Vagina (tissue), 2 donors: ENCODE measurements around the gene ANKS1B.

Source experiments
- POLR2A ChIP-seq, 2 donors: fragments of 450-650 bp; IDR thresholded peaks; one replicate each; pipeline ENCODE4 v1.6.1; 2017; ENCODE audit warnings: antibody characterized with exemption in 2 of 2, mild to moderate bottlenecking in 2 of 2, moderate library complexity in 2 of 2
- TF ChIP-seq, protein P1 (sequence below), 3 experiments: fragments of 450-650 bp in 2 of 3; fragments of 200-600 bp in 1 of 3; sonication (generic) in 1 of 3; IDR thresholded peaks; one replicate each; pipeline ENCODE4 v1.5.1; 2017 to 2019; ENCODE audit warnings: antibody characterized with exemption in 3 of 3, mild to moderate bottlenecking in 2 of 3, moderate library complexity in 2 of 3

DNA sequence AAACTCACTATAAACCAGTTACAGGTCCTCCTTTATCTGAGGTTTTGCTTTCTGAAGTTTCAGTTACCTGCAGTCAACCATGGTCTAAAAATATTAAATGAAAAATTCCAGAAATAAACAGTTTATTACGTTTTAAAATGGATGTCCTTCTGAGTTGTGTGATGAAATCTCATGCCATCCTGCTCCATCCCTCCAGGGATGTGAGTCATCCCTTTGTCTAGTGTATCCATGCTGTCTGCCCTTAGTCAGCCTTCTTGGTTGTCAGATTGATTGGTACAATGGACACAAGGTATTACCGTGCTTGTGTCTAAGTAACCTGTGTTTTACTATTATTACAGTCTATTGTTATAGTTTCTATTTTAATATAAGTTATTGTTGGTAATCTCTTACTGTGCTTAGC is 1011.3 kb downstream of the ANKS1B start:
- no peak for TF ChIP-seq POLR2A (IDR thresholded peaks at IDR 0.05)
- TF ChIP-seq, protein P1, sequence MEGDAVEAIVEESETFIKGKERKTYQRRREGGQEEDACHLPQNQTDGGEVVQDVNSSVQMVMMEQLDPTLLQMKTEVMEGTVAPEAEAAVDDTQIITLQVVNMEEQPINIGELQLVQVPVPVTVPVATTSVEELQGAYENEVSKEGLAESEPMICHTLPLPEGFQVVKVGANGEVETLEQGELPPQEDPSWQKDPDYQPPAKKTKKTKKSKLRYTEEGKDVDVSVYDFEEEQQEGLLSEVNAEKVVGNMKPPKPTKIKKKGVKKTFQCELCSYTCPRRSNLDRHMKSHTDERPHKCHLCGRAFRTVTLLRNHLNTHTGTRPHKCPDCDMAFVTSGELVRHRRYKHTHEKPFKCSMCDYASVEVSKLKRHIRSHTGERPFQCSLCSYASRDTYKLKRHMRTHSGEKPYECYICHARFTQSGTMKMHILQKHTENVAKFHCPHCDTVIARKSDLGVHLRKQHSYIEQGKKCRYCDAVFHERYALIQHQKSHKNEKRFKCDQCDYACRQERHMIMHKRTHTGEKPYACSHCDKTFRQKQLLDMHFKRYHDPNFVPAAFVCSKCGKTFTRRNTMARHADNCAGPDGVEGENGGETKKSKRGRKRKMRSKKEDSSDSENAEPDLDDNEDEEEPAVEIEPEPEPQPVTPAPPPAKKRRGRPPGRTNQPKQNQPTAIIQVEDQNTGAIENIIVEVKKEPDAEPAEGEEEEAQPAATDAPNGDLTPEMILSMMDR (IDR thresholded peaks at IDR 0.05) = no peak
